AG09309 (cell line): ENCODE measurements around the gene FIBCD1.

Experiments used
- DNase-seq: peaks from one replicate; pipeline ENCODE4 v3.0.0-alpha.2; 2010; ENCODE audit warnings: low read depth
- H3K4me3 ChIP-seq: 2 replicates; pipeline ENCODE4 v1.5.1; 2011; ENCODE audit warnings: mild to moderate bottlenecking, low read depth, low read length, moderate library complexity; ENCODE audit not compliant: control insufficient read depth
- CTCF ChIP-seq: IDR thresholded peaks from 2 replicates; pipeline ENCODE4 v1.5.1; 2011; ENCODE audit warnings: mild to moderate bottlenecking, low read depth, low read length, inconsistent platforms; ENCODE audit not compliant: insufficient read depth, control insufficient read depth; ENCODE audit errors: missing control alignments

Gene FIBCD1

GRCh38 chr9:130854835-130855234, 84.2 kb downstream of the FIBCD1 start:
- peak; percentile 9 for TF ChIP-seq CTCF
- no peak for DNase-seq
- H3K4me3 ChIP-seq: no peak overlapping the region

GRCh38 chr9:130854092-130854491, 85.0 kb downstream of the FIBCD1 start:
- no peak for DNase-seq
- TF ChIP-seq CTCF: no peak
- H3K4me3 ChIP-seq: no peak overlapping the region

- DNase-seq: no peak
- TF ChIP-seq CTCF: no peak
- no peak overlapping the region for H3K4me3 ChIP-seq
Observed at GRCh38 chr9:130852801-130853200, 86.2 kb downstream of the FIBCD1 start.
